Loucy (cell line): ENCODE data around the gene KBTBD4.

Source experiments
- H2AFZ ChIP-seq: fragments of 200-600 bp; sonication (generic); 2 replicates; pipeline ENCODE4 v1.6.0; 2016; ENCODE audit warnings: antibody characterized with exemption, mild to moderate bottlenecking, low read length, moderate library complexity
- H3F3A ChIP-seq: fragments of 200-600 bp; 2 replicates; pipeline ENCODE4 v1.6.0; 2016; ENCODE audit warnings: antibody characterized with exemption, low read depth, mild to moderate bottlenecking
- H3K27me3 ChIP-seq: fragments of 200-600 bp; sonication (generic); 2 replicates; pipeline ENCODE4 v1.6.1; 2014; ENCODE audit warnings: low read length, mild to moderate bottlenecking; ENCODE audit not compliant: insufficient read depth, poor library complexity, severe bottlenecking
- H3K36me3 ChIP-seq: fragments of 200-600 bp; sonication (generic); 2 replicates; pipeline ENCODE4 v1.6.1; 2016; ENCODE audit warnings: low read length; ENCODE audit not compliant: insufficient read depth
- H3K4me1 ChIP-seq: fragments of 200-600 bp; sonication (generic); 2 replicates; pipeline ENCODE4 v1.5.1; 2014; ENCODE audit warnings: low read length, mild to moderate bottlenecking; ENCODE audit not compliant: insufficient read depth, poor library complexity, severe bottlenecking
- H3K4me2 ChIP-seq: fragments of 200-600 bp; sonication (generic); 2 replicates; pipeline ENCODE4 v1.6.0; 2014; ENCODE audit warnings: antibody characterized with exemption, low read length, low read depth, mild to moderate bottlenecking; ENCODE audit not compliant: poor library complexity, severe bottlenecking
- H3K4me3 ChIP-seq: fragments of 200-600 bp; sonication (generic); 2 replicates; pipeline ENCODE4 v1.5.1; 2014; ENCODE audit warnings: low read length, mild to moderate bottlenecking, mixed read lengths; ENCODE audit not compliant: poor library complexity, severe bottlenecking
- H3K79me2 ChIP-seq: fragments of 200-600 bp; sonication (generic); 2 replicates; pipeline ENCODE4 v1.6.1; 2014; ENCODE audit warnings: low read length; ENCODE audit not compliant: insufficient read depth
- H3K9ac ChIP-seq: fragments of 200-600 bp; sonication (generic); 2 replicates; pipeline ENCODE4 v1.6.0; 2014; ENCODE audit warnings: mild to moderate bottlenecking, low read depth, low read length, moderate library complexity; ENCODE audit not compliant: poor library complexity, severe bottlenecking
- H3K9me2 ChIP-seq: fragments of 200-600 bp; sonication (generic); replicated peaks from 2 replicates; pipeline ENCODE4 v1.6.1; 2016; ENCODE audit warnings: low read depth, low read length, mixed read lengths
- H3K9me3 ChIP-seq: fragments of 200-600 bp; sonication (generic); 2 replicates; pipeline ENCODE4 v1.6.1; 2014; ENCODE audit warnings: mild to moderate bottlenecking, antibody characterized with exemption, low read length, low read depth; ENCODE audit not compliant: insufficient read depth
- H4K20me1 ChIP-seq: fragments of 200-600 bp; sonication (generic); 2 replicates; pipeline ENCODE4 v1.6.0; 2014; ENCODE audit warnings: antibody characterized with exemption, low read length, mild to moderate bottlenecking; ENCODE audit not compliant: insufficient read depth, poor library complexity, severe bottlenecking
- EZH2phosphoT487 ChIP-seq: fragments of 200-600 bp; IDR thresholded peaks from 2 replicates; pipeline ENCODE4 v1.6.1; 2018; ENCODE audit warnings: antibody characterized with exemption, mild to moderate bottlenecking, moderate library complexity, borderline replicate concordance
- TF ChIP-seq, protein P1 (sequence below): fragments of 200-600 bp; sonication (generic); conservative IDR thresholded peaks from 2 replicates; pipeline ENCODE4 v1.5.1; 2014; ENCODE audit warnings: mild to moderate bottlenecking, antibody characterized with exemption, low read length

The KBTBD4 gene

DNA sequence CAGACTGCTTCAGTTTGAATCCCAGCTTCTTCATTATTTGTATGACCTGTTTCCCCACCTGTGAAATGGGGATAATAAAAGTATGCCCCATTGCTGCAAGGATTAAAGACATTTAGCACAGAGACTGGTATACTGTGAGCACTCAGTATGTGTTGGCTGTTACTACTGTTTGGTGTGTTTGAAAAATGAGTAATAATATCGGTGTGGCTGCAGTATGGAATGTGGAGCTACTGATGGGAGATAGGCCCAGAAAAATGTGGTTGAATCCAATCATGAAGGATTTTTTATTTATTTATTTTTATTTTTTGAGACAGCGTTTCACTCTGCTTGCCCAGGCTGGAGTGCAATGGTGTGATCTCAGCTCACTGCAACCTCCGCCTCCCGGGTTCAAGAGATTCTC is 24.5 kb upstream of the KBTBD4 start:
- peaks cover 34% of the 10 kb centered on the region for H3K4me1 ChIP-seq
- no peak overlapping the region for H3K9ac ChIP-seq
- H3K4me3 ChIP-seq = no peak overlapping the region
- TF ChIP-seq, protein P1, sequence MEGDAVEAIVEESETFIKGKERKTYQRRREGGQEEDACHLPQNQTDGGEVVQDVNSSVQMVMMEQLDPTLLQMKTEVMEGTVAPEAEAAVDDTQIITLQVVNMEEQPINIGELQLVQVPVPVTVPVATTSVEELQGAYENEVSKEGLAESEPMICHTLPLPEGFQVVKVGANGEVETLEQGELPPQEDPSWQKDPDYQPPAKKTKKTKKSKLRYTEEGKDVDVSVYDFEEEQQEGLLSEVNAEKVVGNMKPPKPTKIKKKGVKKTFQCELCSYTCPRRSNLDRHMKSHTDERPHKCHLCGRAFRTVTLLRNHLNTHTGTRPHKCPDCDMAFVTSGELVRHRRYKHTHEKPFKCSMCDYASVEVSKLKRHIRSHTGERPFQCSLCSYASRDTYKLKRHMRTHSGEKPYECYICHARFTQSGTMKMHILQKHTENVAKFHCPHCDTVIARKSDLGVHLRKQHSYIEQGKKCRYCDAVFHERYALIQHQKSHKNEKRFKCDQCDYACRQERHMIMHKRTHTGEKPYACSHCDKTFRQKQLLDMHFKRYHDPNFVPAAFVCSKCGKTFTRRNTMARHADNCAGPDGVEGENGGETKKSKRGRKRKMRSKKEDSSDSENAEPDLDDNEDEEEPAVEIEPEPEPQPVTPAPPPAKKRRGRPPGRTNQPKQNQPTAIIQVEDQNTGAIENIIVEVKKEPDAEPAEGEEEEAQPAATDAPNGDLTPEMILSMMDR = no peak
- no peak for TF ChIP-seq EZH2phosphoT487
- H2AFZ ChIP-seq = no peak overlapping the region
- H3K27me3 ChIP-seq = no peaks in the 10 kb centered on the region
- no peaks in the 10 kb centered on the region for H4K20me1 ChIP-seq
- H3K9me2 ChIP-seq = no peaks in the 10 kb centered on the region
- H3K36me3 ChIP-seq = no peaks in the 10 kb centered on the region
- H3K79me2 ChIP-seq = no peaks in the 10 kb centered on the region
- H3K9me3 ChIP-seq = no peaks in the 10 kb centered on the region
- no peak overlapping the region for H3K4me2 ChIP-seq
- H3F3A ChIP-seq = no peaks in the 10 kb centered on the region

DNA sequence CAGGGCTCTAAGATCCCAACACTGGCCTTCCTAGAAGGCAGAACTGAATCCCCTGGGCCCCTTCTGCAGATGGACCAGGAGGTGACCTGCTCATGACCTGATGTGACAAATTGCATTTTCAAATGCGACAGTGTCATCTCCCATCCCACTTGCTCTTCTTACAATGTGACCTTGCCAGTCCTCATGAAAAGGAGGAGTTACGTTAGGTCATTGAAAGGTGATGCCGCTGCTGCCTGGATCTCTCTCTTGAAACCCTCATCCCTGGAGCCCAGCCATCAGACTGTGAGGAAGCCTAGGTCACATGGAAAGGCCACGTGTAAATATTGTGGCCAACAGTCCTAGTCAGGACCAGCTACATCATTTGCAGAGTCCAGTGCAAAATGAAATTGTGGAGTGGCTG is 21.1 kb upstream of the KBTBD4 start:
- peaks cover 26% of the 10 kb centered on the region for H3K4me1 ChIP-seq
- H3K9me3 ChIP-seq = no peaks in the 10 kb centered on the region
- no peak overlapping the region for H3K4me2 ChIP-seq
- H4K20me1 ChIP-seq = no peaks in the 10 kb centered on the region
- no peak overlapping the region for H2AFZ ChIP-seq
- H3K9me2 ChIP-seq = no peaks in the 10 kb centered on the region
- H3K36me3 ChIP-seq = no peaks in the 10 kb centered on the region
- H3K27me3 ChIP-seq = no peaks in the 10 kb centered on the region
- no peaks in the 10 kb centered on the region for H3K79me2 ChIP-seq
- peak overlapping the region; percentile 40 for H3K9ac ChIP-seq
- TF ChIP-seq, protein P1 = no peak
- no peak for TF ChIP-seq EZH2phosphoT487
- no peak overlapping the region for H3K4me3 ChIP-seq
- H3F3A ChIP-seq = no peaks in the 10 kb centered on the region; the same call in 1 of the 2 replicates

DNA sequence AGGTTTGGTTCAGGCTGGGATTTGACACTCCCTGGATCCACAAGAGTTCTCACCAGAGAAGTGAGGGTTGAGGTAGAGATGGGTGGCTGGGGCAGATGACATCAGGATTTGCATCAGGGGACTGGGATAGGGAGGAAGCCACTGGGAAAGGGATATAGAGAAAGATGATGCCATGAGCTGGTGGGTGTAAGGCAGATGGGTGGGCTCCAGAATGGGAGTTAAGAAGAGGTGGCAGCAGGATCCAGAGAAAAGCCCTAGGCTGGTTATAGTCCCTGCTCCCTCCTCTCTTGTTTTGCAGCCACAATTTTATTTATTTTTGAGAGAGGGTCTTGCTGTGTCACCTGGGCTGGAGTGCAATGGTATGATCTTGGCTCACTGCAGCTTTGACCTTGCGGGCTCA is 17.2 kb upstream of the KBTBD4 start:
- H3K9me2 ChIP-seq = no peaks in the 10 kb centered on the region
- peaks cover 8% of the 10 kb centered on the region; the same call in 1 of the 2 replicates for H3F3A ChIP-seq
- no peak overlapping the region for H3K9ac ChIP-seq
- no peak overlapping the region for H3K4me2 ChIP-seq
- H2AFZ ChIP-seq = no peak overlapping the region
- no peaks in the 10 kb centered on the region for H3K9me3 ChIP-seq
- no peaks in the 10 kb centered on the region for H4K20me1 ChIP-seq
- no peak for TF ChIP-seq EZH2phosphoT487
- TF ChIP-seq, protein P1 = no peak
- H3K36me3 ChIP-seq = no peaks in the 10 kb centered on the region
- H3K27me3 ChIP-seq = no peaks in the 10 kb centered on the region
- no peak overlapping the region for H3K4me3 ChIP-seq
- H3K79me2 ChIP-seq = peaks cover 22% of the 10 kb centered on the region
- peaks cover 56% of the 10 kb centered on the region for H3K4me1 ChIP-seq
